Measurements from ENCODE around the gene BHLHE23.

- TF ChIP-seq POLR2AphosphoS5 (IDR thresholded peaks at IDR 0.05) (no peak), EP300 (IDR thresholded peaks at IDR 0.05) (no peak)
- TF ChIP-seq, protein P1, sequence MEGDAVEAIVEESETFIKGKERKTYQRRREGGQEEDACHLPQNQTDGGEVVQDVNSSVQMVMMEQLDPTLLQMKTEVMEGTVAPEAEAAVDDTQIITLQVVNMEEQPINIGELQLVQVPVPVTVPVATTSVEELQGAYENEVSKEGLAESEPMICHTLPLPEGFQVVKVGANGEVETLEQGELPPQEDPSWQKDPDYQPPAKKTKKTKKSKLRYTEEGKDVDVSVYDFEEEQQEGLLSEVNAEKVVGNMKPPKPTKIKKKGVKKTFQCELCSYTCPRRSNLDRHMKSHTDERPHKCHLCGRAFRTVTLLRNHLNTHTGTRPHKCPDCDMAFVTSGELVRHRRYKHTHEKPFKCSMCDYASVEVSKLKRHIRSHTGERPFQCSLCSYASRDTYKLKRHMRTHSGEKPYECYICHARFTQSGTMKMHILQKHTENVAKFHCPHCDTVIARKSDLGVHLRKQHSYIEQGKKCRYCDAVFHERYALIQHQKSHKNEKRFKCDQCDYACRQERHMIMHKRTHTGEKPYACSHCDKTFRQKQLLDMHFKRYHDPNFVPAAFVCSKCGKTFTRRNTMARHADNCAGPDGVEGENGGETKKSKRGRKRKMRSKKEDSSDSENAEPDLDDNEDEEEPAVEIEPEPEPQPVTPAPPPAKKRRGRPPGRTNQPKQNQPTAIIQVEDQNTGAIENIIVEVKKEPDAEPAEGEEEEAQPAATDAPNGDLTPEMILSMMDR (IDR thresholded peaks at IDR 0.05): no peak
These were observed 23.6 kb downstream of the BHLHE23 start for GRCh38 chr20:62983210-62983609.
